GM21619 (cell line): Measurements from ENCODE around the gene NUP62.

ENCODE experiments used
- ATAC-seq: cut with Tn5 transposase; IDR thresholded peaks from one replicate; pipeline ENCODE4 v1.9.1; 2021; ENCODE audit not compliant: unreplicated experiment

Gene NUP62

GRCh38 chr19:49906879-49907564 is 22.3 kb downstream of the NUP62 start:
- no peak for ATAC-seq

GRCh38 chr19:49904136-49904535 is 25.2 kb downstream of the NUP62 start:
- no peak for ATAC-seq

GRCh38 chr19:49896863-49897621 is 32.3 kb downstream of the NUP62 start, which contains the start of gene IL4I1:
Gene IL4I1, minus strand, starts transcription at chr19:49896887. Its CDS starts 727 bp downstream, at chr19:49896160.
- peak; percentile 54 for ATAC-seq

GRCh38 chr19:49895566-49896297 is 33.6 kb downstream of the NUP62 start:
- ATAC-seq: no peak

- no peak for ATAC-seq
These were observed 34.3 kb downstream of the NUP62 start for GRCh38 chr19:49894879-49895565.

- no peak for ATAC-seq
These were observed 35.2 kb downstream of the NUP62 start for GRCh38 chr19:49894011-49894664.

GRCh38 chr19:49892716-49893115 is 36.6 kb downstream of the NUP62 start:
- ATAC-seq: no peak

GRCh38 chr19:49891393-49891792 is 37.9 kb downstream of the NUP62 start:
- no peak for ATAC-seq

- no peak for ATAC-seq
These were observed 38.7 kb downstream of the NUP62 start for GRCh38 chr19:49890349-49891311.

GRCh38 chr19:49889687-49890348 is 39.5 kb downstream of the NUP62 start:
- no peak for ATAC-seq

- ATAC-seq: no peak
These were observed 40.1 kb downstream of the NUP62 start for GRCh38 chr19:49889038-49889686.

- no peak for ATAC-seq
These were observed 40.8 kb downstream of the NUP62 start for GRCh38 chr19:49888510-49888824.

- no peak for ATAC-seq
These were observed 41.4 kb downstream of the NUP62 start for GRCh38 chr19:49887665-49888509.

GRCh38 chr19:49887037-49887664 is 42.2 kb downstream of the NUP62 start:
- ATAC-seq: no peak

GRCh38 chr19:49884760-49885159 is 44.5 kb downstream of the NUP62 start:
- ATAC-seq: no peak

- no peak for ATAC-seq
These were observed 45.2 kb downstream of the NUP62 start for GRCh38 chr19:49884109-49884508.

GRCh38 chr19:49883094-49883493 is 46.2 kb downstream of the NUP62 start:
- ATAC-seq: no peak
